Measurements from ENCODE around the gene KLF1. TPM values are rescaled to one million over a fixed set of nuclear protein-coding genes. Genes with fewer than 3 reads are reported as not detected.
"Not testable (repeated sequence)": the region's sequence is repeated elsewhere in the genome, so short reads cannot be mapped to it uniquely, and the experiment has no call there.

KLF1 gene
- total and polyA plus RNA-seq, 11 donors, result 0.19 to 0.25 TPM; not detected in 9

- Histone ChIP-seq H3K4me3 (no peak overlapping the region), H3K9me3 (no peaks in the 10 kb centered on the region), H3K36me3 (peaks cover 4 to 78% (median 77%) of the 10 kb centered on the region in 9 donors), H3K27ac (no peak overlapping the region), H3K4me1 (no peaks in the 10 kb centered on the region), H3K27me3 (no peaks in the 10 kb centered on the region)
- no peak for DNase-seq
- peak in 1 of 4 donors; percentile 12 for ATAC-seq
- intact Hi-C loops (cut with DNase I), result no loop called here
- 94 to 97% (median 96%) methylated on average over 28 to 29 of the region's 29 CpGs for WGBS, 4 donors
- no peak for TF ChIP-seq POLR2A (IDR thresholded peaks at IDR 0.05)
- TF ChIP-seq, protein P1, sequence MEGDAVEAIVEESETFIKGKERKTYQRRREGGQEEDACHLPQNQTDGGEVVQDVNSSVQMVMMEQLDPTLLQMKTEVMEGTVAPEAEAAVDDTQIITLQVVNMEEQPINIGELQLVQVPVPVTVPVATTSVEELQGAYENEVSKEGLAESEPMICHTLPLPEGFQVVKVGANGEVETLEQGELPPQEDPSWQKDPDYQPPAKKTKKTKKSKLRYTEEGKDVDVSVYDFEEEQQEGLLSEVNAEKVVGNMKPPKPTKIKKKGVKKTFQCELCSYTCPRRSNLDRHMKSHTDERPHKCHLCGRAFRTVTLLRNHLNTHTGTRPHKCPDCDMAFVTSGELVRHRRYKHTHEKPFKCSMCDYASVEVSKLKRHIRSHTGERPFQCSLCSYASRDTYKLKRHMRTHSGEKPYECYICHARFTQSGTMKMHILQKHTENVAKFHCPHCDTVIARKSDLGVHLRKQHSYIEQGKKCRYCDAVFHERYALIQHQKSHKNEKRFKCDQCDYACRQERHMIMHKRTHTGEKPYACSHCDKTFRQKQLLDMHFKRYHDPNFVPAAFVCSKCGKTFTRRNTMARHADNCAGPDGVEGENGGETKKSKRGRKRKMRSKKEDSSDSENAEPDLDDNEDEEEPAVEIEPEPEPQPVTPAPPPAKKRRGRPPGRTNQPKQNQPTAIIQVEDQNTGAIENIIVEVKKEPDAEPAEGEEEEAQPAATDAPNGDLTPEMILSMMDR (IDR thresholded peaks at IDR 0.05), result no peak
Measured at GRCh38 chr19:12924621-12925310, 37.8 kb upstream of the KLF1 start.

DNA sequence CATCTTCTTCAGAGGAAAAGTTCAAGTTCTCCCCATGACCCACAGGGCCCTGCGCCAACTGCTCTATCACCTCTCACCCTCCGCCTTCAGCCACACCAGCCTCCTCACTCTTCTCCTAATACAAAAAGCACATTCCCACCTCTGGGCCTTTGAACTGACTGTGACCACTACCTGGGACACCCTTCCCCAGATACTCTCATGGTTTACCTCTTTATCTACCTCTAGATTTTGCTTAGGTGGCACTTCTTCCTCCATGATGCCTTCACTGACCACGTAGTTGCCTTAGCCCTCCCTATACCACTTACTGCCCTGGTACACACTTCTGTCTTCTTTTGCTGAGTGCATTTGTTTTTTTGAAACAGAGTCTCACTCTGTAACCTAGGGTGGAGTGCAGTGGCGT, 36.0 kb upstream of the KLF1 start:
- no peaks in the 10 kb centered on the region for H3K9me3 ChIP-seq
- no peaks in the 10 kb centered on the region for H3K27me3 ChIP-seq
- H3K36me3 ChIP-seq, result peaks cover 4 to 60% (median 59%) of the 10 kb centered on the region in 9 donors
- DNase-seq (no peak), ATAC-seq (no peak)
- TF ChIP-seq, protein P1 (IDR thresholded peaks at IDR 0.05), result no peak
- no peak for TF ChIP-seq POLR2A (IDR thresholded peaks at IDR 0.05)
- intact Hi-C loops (cut with DNase I), result no loop called here
- peaks cover 0 to 10% (median 4%) of the 10 kb centered on the region in 12 donors for H3K4me1 ChIP-seq
- 97 to 98% (median 97%) methylated on average over 4 of the region's 4 CpGs for WGBS, 4 donors
- no peak overlapping the region for H3K4me3 ChIP-seq
- H3K27ac ChIP-seq, result no peak overlapping the region

DNA sequence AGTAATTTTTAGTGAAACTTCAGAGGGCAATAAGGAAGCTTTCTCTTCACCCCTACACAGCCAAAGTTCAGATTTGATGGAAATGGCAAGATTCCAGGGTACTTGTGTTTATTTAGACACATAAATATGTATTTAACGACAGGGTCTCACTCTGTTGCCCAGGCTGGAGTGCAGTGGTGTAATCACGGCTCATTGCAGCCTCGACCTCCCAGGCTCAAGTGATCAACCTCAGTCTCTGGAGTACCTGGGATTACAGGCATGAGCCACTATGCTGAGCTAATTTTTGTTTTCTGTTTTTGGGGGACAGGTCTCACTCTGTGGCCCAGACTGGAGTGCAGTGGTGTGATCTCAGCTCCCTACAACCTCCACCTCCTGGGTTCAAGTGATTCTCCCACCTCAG, 34.0 kb upstream of the KLF1 start:
- peaks cover 4 to 41% (median 40%) of the 10 kb centered on the region in 9 donors for H3K36me3 ChIP-seq
- H3K4me3 ChIP-seq, result no peak overlapping the region
- ATAC-seq, result no peak
- DNase-seq, result no peak
- peaks cover 0 to 10% (median 4%) of the 10 kb centered on the region in 12 donors for H3K4me1 ChIP-seq
- no peak for TF ChIP-seq POLR2A (IDR thresholded peaks at IDR 0.05)
- TF ChIP-seq, protein P1 (IDR thresholded peaks at IDR 0.05), result no peak
- intact Hi-C loops (cut with DNase I), result no loop called here
- H3K27ac ChIP-seq, result no peak overlapping the region
- no peaks in the 10 kb centered on the region for H3K9me3 ChIP-seq
- no peaks in the 10 kb centered on the region for H3K27me3 ChIP-seq
- 67 to 73% (median 72%) methylated on average over 3 of the region's 3 CpGs for WGBS, 4 donors

- H3K27ac ChIP-seq, result no peak overlapping the region
- H3K27me3 ChIP-seq, result no peaks in the 10 kb centered on the region
- H3K9me3 ChIP-seq, result no peaks in the 10 kb centered on the region
- intact Hi-C loops (cut with DNase I), result no loop called here
- 92 to 96% (median 94%) methylated on average over 8 to 14 of the region's 14 CpGs for WGBS, 4 donors
- no peak overlapping the region for H3K4me3 ChIP-seq
- no peak for TF ChIP-seq POLR2A (IDR thresholded peaks at IDR 0.05)
- TF ChIP-seq, protein P1 (IDR thresholded peaks at IDR 0.05), result no peak
- DNase-seq (no peak), ATAC-seq (peak in 1 of 4 donors; percentile 5)
- peaks cover 0 to 18% (median 11%) of the 10 kb centered on the region in 12 donors for H3K4me1 ChIP-seq
- peaks cover 0 to 13% (median 12%) of the 10 kb centered on the region in 9 donors for H3K36me3 ChIP-seq
Measured at GRCh38 chr19:12918253-12918652, 31.3 kb upstream of the KLF1 start.

DNA sequence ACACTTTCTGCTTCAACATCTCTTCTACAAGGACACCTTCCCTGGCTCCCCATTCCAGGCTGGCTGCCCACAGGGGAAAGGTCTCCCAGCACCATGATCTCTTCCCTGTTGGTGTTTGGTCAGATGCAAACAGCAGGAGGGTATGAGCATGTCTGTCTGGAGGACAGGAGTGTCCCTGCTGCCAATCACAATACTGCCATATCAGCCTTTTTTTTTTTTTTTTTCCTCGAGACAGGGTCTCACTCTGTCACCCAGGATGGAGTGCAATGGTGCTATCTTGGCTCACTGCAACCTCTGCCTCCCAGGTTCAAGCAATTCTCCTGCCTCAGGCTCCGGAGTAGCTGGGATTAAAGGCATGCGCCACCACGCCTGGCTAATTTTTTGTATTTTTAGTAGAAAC, 28.9 kb upstream of the KLF1 start:
- H3K4me1 ChIP-seq, result peaks cover 3 to 29% (median 22%) of the 10 kb centered on the region in 12 donors
- H3K27ac ChIP-seq; H3K36me3 ChIP-seq; H3K4me3 ChIP-seq; H3K27me3 ChIP-seq; ATAC-seq; DNase-seq; H3K9me3 ChIP-seq; intact Hi-C loops (cut with DNase I): not testable (repeated sequence)
- 86 to 90% (median 88%) methylated on average over 4 of the region's 4 CpGs for WGBS, 4 donors
